HG03457 (cell line): ENCODE results near the gene JOSD2.
"Not testable (repeated sequence)": the region's sequence is repeated elsewhere in the genome, so short reads cannot be mapped to it uniquely, and the experiment has no call there.

Experiments used
- ATAC-seq: cut with Tn5 transposase; IDR thresholded peaks from one replicate; pipeline ENCODE4 v1.9.1; 2021; ENCODE audit warnings: moderate number of reproducible peaks; ENCODE audit not compliant: unreplicated experiment

The JOSD2 gene

GRCh38 chr19:50547385-50548190, 36.6 kb upstream of the JOSD2 start:
- no peak for ATAC-seq

DNA sequence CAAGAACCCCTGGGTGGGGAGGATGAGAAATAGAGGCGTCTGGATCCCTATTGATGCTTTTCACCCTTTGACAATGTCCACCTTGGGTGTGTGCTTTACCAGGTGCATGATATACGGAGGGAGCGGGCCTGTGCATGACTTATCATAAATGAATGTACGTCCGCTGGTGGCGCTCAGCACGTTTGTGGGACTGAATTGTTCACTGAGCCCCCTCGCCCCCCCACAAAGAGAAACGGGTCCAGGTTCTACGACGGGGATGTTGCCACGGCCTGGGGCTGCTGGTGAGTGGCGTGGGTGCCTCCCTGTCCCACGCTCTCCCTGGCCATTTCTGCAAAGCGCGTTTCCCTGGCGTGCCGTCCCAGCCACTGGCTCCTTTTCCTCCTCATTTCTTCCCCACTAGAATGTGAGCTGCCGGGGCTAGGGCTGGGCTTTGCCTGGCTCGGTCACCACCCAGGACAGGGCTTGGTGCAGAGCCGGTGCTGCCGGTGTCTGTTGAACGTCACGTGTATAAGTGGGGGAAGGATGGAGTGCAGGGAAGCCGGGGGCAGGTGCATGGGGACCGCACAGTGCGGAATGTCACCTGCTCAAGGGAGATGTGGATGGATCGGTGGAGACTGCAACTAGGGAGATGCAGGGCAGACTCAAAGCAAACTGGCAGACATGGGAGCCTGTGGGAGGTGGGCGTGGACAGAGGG, 35.7 kb upstream of the JOSD2 start:
- no peak for ATAC-seq

GRCh38 chr19:50542943-50543342, 32.0 kb upstream of the JOSD2 start:
- no peak for ATAC-seq

DNA sequence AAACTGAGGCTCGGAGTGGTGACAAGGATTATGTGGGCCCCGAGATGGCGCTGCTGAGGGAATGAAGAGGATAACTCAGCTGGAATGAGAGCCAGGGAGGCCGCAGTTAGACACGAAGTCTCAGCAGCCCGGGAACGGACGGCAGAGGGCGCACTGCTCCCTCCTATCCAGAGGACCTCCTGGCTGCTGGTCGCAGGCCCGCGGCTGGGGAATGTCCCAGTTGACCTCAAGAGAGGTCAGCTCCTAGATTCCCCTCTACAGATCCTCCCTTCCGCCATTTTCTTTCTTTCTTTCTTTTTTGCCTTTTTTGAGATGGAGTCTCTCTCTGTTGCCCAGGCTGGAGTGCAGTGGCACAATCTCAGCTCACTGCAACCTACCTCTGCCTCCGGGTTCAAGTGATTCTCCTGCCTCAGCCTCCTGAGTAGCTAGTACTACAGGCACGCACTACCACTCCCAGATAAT, 26.8 kb upstream of the JOSD2 start:
- no peak for ATAC-seq

DNA sequence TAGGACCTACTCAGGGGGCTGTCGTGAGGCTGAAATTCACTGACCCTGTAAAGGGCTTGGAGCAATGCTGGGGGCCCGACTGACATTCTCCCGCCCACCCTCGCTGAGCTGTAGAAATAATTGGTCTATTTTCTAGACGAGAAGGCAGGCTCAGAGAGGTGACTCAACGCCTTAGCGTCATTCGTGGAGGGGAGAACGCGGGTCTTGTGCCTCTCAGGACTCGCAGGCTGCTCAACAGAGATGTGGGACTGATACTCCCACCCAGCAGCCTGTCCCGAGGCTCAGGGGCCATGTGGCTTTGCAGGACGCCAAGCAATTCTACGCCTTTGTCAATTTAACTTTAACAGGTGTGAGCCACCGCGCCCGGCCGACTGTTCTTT, 26.3 kb upstream of the JOSD2 start:
- ATAC-seq = no peak

DNA sequence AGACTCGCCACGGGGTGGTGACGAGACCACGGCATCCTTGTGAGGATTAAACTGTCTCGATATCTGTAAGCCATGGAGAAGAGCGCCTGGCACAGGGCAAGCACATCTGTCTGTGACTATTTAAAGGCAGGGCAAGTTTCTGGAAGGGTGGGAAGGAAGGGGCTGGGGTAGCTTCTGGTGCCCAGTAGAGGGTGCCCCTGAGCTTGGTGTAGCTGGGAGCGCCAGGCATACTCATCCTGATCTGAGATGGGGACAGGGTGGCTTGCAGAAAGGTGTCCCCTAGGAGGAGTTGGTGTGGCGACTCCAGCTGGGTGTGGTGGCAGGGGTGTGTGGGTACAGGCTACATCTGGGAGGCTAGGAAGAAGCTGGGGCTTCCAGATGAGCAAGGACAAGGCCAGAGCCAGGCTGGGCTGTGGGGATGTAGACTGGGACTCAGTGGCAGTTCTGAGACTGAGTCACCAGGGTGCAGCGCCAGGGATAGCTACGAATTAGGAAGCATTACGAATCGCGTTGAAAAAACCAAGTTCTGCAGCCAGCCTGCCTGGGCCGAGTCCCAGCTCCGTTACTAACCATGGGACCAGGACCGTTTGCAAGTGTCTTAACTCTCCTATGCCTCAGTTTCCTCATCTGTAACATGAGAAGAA, 25.8 kb upstream of the JOSD2 start:
- ATAC-seq = no peak

DNA sequence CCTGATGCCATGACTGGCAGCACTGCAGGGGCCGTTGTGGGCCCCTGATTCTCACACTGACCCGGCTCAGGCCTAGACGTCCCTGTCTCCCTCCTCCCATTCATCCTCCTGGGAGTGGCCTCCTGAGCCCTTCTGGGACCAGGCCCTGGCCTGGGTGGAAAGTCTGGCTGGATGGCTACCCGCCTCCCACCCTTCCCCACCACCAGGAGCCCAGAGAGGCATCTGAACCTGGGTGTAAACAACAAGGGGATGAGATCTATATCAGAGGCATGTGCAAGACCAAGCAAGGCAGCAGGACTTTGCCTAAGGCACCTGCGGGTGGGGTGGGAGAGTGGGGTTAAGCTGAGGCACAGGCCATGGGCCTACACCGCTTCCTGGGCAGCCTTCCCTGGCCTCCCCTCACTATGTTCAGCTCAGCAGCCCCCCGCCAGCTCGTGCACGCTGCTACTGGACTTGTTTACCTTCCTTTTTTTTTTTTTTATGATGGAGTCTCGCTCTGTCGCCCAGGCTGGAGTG, 24.7 kb upstream of the JOSD2 start:
- no peak for ATAC-seq

DNA sequence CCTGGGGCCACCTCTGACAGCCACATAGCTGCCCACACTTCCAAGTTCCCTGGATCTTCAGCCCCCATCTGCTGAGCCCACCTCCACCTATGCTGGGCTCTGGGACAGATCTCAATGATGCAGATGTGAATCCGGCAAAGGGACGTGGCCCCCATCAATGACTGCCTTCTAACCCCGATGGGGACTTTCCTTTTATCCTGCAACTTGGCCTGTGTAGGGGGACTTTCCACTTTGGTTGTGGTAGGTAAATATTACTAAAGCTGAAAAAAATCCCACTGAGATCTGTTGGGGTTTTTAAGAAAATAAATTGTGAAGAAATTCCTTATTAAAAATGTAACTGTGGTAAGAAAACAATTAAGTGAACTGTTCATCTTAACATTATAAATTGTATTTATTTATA, 23.5 kb upstream of the JOSD2 start:
- no peak for ATAC-seq

- ATAC-seq = no peak
Observed at GRCh38 chr19:50532952-50533351, 22.0 kb upstream of the JOSD2 start.

DNA sequence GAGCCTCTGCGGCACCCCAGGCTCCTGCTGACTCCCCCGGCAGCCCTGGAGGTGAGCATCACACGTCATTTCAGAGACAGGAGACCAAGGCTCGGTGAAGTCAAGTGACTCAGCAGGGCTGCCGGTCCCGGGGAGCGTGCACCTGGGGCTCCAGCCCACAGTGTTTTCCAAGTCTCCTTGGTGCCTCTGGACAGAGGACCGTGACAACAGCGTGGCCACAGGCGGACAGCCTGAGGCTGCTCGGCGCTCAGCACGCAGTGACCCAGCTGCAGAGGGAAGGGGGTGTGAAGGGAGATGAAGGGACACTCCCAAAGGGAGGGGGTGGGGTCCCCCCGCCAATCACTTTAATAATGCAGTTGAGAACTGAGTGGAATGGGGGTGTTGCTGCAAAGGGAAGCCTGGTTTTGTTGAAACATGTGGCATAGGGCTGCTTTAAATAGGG, 20.2 kb upstream of the JOSD2 start:
- no peak for ATAC-seq

DNA sequence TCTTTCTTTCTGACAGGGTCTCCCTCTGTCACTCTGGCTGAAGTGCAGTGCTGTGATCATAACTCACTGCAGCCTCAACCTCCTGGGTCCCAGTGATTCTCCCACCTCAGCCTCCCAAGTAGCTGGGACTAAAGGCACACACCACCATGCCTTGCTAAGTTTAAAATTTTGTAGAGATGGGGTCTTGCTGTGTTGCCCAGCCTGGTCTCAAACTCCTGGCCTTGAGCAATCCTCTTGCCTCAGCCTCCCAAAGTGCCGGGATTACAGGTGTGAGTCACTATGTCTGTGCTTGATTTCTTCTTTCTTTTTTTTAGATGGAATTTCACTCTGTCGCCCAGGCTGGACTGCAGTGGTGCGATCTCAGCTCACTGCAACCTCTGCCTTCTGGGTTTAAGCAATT, 17.1 kb upstream of the JOSD2 start:
- not testable (repeated sequence) for ATAC-seq

- ATAC-seq = no peak
Observed at GRCh38 chr19:50522881-50523280, 11.9 kb upstream of the JOSD2 start.

GRCh38 chr19:50520822-50521465, 10.0 kb upstream of the JOSD2 start:
- ATAC-seq = no peak

- ATAC-seq = no peak
Observed at GRCh38 chr19:50519006-50519575, 8.1 kb upstream of the JOSD2 start.

GRCh38 chr19:50518091-50519005, 7.4 kb upstream of the JOSD2 start:
- ATAC-seq = no peak

- no peak for ATAC-seq
Observed at GRCh38 chr19:50517704-50518075, 6.7 kb upstream of the JOSD2 start.

GRCh38 chr19:50516964-50517703, 6.1 kb upstream of the JOSD2 start:
- no peak for ATAC-seq

DNA sequence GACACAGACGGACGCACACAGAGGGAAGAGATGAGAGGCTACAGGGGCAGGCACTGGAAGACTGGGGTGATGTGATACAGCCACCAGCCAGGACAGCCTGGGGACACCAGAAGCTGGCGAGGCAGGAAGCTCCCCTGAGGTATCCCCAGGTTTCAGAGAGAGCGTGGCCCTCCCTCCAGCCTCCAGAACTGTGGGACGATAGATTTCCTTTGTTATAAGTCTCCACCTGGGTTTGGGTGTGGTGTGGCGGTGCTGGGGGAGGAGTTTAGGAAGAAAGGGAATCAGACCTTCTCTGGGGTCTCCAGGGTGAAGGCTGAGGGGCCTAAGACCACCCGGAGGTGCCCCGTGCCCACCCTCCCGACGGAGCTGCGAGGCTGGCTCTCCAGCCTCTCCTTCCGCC, 5.5 kb upstream of the JOSD2 start:
- no peak for ATAC-seq

GRCh38 chr19:50515168-50515561, 4.2 kb upstream of the JOSD2 start:
- no peak for ATAC-seq
